Stimulated activated CD8-positive, alpha-beta memory T cell treated with anti-CD3 and anti-CD28 coated beads, Interleukin-15, amount 100 ng/mL, for 48 hours (primary cell): ENCODE measurements around the gene SSC5D.

Experiments
- DNase-seq, 2 donors: peaks; one replicate each; pipeline ENCODE4 v3.0.0-alpha.2; 2020; ENCODE audit warnings: low read depth in 2 of 2

SSC5D gene

GRCh38 chr19:55473225-55474012 lies 14.8 kb upstream of the SSC5D start:
- no peak for DNase-seq

GRCh38 chr19:55474269-55475265 lies 13.7 kb upstream of the SSC5D start:
- DNase-seq = no peak

DNA sequence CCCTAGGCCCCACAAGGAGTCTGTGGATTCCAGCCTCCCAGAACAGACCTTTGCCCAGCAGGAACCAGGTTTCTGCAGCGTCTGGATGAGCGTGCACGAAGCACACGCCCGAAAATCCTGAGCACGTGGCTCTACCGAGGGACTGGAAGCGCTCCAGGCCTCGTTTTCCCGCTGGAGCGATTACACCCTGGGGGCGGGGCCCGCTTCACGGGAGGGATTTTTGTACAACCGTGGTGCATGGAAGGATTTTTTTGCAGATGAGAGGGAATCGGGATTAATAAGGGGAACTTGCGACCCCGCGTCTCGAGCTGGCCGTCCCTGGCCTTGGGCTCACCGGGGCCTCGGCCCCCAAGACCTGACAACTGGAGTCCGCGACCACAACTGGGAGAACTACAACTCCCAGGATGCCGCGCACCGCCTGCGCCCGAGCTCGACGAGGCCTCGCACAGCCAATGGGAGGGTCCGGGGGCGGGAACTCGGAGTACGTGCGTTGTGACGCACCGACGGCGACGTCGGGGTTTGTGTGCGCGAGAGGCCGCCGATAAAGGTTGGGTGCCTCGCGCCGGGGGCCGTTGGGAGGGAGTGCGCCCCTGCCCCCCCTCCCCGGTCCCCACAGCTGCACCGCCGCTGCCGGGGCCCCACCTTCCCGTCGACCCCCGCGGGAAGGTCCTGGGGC lies 12.0 kb upstream of the SSC5D start, which contains the start of gene ZNF628:
Gene ZNF628, plus strand, starts transcription at position 518 of the 676 bp plus-strand sequence. CDS start 3,294 bp downstream, outside the sequence.
- DNase-seq = peak; percentile 98

DNA sequence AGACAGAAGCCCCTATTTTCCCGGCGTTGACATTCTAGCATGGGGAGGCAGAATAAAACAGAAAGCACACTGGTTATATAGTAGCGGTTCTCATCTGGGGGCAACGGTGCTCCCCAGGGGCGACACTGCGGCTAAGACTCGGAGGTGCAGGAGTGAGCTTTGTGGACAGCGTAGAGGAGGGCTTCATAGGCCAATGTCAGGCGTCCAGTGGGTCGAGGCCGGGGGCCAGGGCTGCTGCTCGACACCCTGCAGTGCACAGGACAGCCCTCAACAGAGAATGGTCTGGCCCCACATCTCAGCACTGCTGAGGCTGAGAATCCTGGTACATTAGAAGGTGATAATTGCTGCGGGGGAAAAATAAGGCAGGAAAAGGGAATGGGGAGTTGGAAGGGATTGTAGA lies 10.3 kb upstream of the SSC5D start:
- DNase-seq = no peak

- no peak for DNase-seq
Observed at GRCh38 chr19:55478364-55478763, 9.9 kb upstream of the SSC5D start.

- no peak for DNase-seq
Observed at GRCh38 chr19:55479045-55479444, 9.2 kb upstream of the SSC5D start.

DNA sequence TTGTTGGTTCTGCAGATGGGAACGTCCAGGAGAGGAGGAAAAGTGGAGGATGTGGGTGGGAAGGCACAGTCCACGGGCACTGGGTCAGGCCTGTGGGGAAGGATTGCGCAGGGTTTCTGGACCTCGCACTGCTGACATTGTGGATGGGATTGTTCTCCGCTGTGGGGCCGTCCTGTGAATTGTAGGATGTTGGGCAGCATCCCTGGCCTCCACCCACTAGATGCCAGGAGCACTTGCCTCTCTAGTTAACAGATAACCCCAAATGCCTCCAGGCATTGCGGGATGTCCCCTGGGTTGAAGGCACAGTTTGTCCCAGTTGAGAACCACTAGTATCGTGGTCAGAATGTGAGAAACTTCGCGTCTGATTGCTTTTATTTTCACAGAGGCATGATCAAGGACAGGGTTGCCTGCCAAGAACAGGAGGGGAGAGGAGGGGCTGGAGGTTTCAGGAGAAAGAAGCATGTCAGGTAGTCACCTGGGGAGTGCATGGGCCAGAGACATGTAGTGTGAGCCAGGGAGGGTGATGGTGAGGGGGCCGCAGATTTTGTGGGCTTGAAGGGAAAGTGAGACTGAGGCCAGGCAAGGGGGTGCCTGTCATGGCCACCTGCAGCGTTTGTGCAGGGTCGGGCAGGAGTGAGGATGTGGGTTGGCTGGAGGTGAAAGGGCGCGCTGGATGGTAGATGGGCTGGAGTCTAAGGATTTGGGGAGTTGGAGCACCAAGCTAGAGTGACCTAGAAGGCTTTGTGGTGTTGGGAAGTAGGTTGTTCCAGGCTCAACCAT lies 8.6 kb upstream of the SSC5D start:
- DNase-seq = no peak

DNA sequence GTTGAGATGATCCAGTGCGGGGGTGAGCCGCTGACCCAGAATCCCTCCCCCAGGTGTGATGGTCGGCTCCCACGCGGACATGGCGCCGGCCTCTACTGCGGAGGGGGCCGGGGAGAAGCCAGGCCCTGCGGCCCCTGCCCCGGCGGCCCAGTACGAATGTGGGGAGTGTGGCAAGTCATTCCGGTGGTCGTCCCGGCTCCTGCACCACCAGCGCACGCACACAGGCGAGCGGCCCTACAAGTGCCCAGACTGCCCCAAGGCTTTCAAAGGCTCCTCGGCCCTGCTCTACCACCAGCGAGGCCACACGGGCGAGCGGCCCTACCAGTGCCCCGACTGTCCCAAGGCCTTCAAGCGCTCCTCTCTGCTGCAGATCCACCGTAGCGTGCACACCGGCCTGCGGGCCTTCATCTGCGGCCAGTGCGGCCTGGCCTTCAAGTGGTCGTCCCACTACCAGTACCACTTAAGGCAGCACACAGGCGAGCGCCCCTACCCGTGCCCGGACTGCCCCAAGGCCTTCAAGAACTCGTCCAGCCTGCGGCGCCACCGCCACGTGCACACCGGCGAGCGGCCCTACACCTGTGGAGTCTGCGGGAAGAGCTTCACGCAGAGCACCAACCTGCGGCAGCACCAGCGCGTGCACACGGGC lies 7.0 kb upstream of the SSC5D start:
- no peak for DNase-seq

DNA sequence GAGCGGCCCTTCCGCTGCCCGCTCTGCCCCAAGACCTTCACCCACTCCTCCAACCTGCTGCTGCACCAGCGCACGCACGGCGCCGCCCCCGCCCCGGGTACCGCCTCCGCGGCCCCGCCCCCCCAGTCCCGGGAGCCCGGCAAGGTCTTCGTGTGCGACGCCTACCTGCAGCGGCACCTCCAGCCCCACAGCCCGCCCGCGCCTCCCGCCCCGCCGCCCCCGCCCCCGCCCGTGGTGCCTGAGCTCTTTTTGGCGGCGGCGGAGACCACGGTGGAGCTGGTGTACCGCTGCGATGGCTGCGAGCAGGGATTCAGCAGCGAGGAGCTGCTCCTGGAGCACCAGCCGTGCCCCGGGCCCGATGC lies 6.5 kb upstream of the SSC5D start:
- DNase-seq = no peak

GRCh38 chr19:55482156-55482961 lies 5.9 kb upstream of the SSC5D start:
- no peak for DNase-seq

- no peak for DNase-seq
Observed at GRCh38 chr19:55482967-55483705, 5.1 kb upstream of the SSC5D start.

- no peak for DNase-seq
Observed at GRCh38 chr19:55483706-55484592, 4.3 kb upstream of the SSC5D start.

- peak; percentile 49 to 51 for DNase-seq
Observed at GRCh38 chr19:55484593-55485438, 3.4 kb upstream of the SSC5D start, which contains the start of gene NAT14. Gene NAT14, plus strand, starts transcription at chr19:55485188. Its CDS starts 521 bp downstream, at chr19:55485709.

DNA sequence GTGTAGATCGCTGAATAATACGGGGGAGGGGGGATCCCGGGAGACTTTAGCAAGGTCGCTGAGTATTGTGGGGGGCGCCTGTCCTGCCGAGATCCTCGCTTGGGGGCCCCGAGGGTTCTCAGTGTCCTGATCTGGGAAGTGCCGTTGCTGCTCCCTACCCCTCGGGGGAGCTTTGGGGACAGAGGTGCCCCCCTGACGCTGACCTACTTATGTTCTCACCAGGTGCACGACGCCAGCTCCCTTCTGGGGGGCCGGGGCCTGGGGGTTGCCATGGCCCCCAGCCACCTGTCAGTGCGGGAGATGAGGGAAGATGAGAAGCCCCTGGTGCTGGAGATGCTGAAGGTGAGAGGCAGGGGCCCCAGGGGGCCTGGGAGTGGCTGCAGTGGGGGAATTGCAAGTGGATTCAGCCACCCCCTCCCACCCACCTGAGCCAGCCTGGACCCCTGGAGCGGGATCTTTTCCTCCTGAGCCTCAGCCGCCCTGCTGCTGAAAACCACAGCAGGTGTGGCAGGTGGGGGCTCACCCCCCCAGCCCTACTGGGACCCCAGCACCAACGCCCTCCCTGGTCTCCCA lies 2.7 kb upstream of the SSC5D start:
- no peak for DNase-seq

DNA sequence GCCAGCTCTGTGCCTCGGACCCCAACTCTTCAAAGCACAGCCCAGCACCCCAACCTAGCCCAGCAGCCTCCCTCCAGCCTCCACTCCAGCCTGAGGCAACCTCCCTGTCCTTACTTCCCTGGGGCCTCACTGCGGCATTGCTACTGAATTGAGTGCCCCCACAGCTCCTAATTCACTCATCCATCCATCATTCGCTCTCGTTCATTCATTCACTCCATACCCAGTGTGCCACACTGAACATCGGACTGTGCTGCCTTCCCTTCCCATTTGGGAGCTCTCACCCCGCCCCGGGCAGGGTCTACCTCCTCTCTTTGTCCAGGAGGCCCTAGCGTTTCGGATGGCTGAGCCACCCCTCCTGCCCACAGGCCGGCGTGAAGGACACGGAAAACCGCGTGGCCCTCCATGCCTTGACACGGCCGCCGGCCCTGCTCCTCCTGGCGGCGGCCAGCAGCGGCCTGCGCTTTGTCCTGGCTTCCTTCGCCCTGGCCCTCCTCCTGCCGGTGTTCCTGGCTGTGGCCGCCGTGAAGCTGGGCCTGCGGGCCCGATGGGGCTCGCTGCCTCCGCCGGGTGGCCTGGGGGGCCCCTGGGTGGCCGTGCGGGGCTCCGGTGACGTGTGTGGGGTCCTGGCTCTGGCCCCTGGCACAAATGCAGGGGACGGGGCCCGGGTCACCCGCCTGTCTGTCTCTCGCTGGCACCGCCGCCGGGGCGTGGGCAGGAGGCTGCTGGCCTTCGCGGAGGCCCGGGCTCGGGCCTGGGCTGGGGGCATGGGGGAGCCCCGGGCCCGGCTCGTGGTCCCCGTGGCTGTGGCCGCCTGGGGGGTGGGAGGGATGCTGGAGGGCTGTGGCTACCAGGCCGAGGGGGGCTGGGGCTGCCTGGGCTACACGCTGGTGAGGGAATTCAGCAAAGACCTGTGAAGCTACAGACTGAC lies 1.9 kb upstream of the SSC5D start:
- DNase-seq = no peak
